B cell (primary cell): ENCODE results near the gene TSPYL6.

Experiments used
- EZH2 ChIP-seq: IDR thresholded peaks from 2 replicates; pipeline ENCODE4 v1.6.1; 2012; ENCODE audit warnings: borderline replicate concordance, low read depth, mild to moderate bottlenecking, moderate library complexity, low read length; ENCODE audit not compliant: insufficient read depth, poor library complexity, severe bottlenecking
- TF ChIP-seq, protein P1 (sequence below): fragments of 200-600 bp; IDR thresholded peaks from one replicate; pipeline ENCODE4 v1.8.0; 2022; ENCODE audit warnings: antibody characterized with exemption, mild to moderate bottlenecking

DNA sequence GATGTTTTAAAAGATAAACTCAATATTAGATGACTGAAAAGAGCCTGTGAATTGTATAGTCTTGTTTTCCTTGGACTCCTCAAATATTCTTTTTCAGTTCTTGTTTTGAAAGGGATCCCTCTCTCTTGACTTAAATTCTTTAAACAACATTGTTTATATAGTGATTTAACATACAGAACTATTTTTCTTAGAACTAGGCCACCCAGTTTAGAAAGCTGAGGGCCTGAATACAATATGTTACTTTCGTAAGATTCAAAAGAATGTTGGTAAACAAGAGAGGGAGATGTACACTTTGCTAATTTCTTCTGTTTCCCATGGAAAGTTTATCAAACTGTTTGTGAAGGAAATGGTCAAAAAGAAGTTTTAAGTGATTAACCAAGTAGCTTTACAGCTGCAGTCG lies 5.5 kb upstream of the TSPYL6 start:
- no peak for TF ChIP-seq EZH2
- TF ChIP-seq, protein P1, sequence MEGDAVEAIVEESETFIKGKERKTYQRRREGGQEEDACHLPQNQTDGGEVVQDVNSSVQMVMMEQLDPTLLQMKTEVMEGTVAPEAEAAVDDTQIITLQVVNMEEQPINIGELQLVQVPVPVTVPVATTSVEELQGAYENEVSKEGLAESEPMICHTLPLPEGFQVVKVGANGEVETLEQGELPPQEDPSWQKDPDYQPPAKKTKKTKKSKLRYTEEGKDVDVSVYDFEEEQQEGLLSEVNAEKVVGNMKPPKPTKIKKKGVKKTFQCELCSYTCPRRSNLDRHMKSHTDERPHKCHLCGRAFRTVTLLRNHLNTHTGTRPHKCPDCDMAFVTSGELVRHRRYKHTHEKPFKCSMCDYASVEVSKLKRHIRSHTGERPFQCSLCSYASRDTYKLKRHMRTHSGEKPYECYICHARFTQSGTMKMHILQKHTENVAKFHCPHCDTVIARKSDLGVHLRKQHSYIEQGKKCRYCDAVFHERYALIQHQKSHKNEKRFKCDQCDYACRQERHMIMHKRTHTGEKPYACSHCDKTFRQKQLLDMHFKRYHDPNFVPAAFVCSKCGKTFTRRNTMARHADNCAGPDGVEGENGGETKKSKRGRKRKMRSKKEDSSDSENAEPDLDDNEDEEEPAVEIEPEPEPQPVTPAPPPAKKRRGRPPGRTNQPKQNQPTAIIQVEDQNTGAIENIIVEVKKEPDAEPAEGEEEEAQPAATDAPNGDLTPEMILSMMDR: no peak
